Measurements from ENCODE around the gene SERINC2. TPM values are rescaled to one million over a fixed set of nuclear protein-coding genes. Genes with fewer than 3 reads are reported as not detected.
"Not testable (repeated sequence)": the region's sequence is repeated elsewhere in the genome, so short reads cannot be mapped to it uniquely, and the experiment has no call there.

The SERINC2 gene
- total RNA-seq, 2 experiments from 2014 or later = 0.13 TPM; not detected in 1

GRCh38 chr1:31429583-31429982, 16.6 kb downstream of the SERINC2 start:
- H3K4me3 Mint-ChIP-seq = no peak overlapping the region
- H3K36me3 Mint-ChIP-seq (ENCODE audit: low read depth) = no peaks in the 10 kb centered on the region
- no peak for DNase-seq

DNA sequence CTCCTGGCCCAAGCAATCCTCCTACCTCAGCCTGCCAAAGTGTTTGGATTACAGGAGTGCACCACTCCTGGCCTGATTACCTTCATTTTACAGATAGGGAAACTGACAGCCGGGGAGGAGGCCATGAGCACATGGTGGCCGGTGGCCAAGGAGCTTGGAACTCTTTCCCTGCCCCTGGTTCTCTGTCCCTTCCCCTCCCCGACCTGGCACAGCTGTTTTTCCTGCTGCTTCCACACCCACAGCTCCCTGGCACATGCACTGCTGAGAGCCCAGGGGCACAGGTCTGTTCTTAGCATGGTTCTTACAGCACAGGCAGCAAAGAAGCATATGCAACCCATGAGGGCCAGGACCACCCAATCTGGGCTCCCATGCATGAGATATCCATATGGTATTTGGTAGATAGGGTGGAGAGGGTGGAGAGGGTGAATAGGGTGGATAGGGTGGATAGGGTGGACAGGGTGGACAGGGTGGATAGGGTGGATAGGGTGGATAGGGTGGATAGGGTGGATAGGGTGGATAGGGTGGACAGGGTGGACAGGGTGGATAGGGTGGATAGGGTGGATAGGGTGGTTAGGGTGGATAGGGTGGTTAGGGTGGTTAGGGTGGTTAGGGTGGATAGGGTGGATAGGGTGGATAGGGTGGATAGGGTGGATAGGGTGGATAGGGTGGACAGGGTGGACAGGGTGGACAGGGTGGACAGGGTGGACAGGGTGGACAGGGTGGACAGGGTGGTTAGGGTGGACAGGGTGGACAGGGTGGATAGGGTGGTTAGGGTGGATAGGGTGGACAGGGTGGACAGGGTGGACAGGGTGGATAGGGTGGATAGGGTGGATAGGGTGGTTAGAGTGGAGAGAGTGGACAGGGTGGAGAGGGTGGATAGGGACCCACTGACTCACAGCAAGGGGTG, 18.6 kb downstream of the SERINC2 start:
- H3K4me3 Mint-ChIP-seq; POLR2A ChIA-PET; H3K27ac Mint-ChIP-seq; H3K36me3 Mint-ChIP-seq (ENCODE audit: low read depth); DNase-seq; ATAC-seq; H3K4me1 Mint-ChIP-seq (ENCODE audit: low read depth); H3K27me3 Mint-ChIP-seq (ENCODE audit: low read depth); H3K9me3 Mint-ChIP-seq (ENCODE audit: insufficient read depth): not testable (repeated sequence)
- CTCF ChIA-PET = interaction anchor here (0.8 kb wide), 1 partner anchor 117 kb away, joined by 3 read pairs; no protein-coding TSS in a partner anchor

More at GRCh38 chr1:31429583-31429982, 16.6 kb downstream of the SERINC2 start:
- Mint-ChIP-seq H3K9me3 (ENCODE audit: insufficient read depth) (no peaks in the 10 kb centered on the region), H3K27me3 (ENCODE audit: low read depth) (peaks cover 2% of the 10 kb centered on the region), H3K4me1 (ENCODE audit: low read depth) (no peaks in the 10 kb centered on the region), H3K27ac (no peak overlapping the region)
- POLR2A ChIA-PET = no interaction called here
- CTCF ChIA-PET = no interaction called here
- no peak for ATAC-seq

DNA sequence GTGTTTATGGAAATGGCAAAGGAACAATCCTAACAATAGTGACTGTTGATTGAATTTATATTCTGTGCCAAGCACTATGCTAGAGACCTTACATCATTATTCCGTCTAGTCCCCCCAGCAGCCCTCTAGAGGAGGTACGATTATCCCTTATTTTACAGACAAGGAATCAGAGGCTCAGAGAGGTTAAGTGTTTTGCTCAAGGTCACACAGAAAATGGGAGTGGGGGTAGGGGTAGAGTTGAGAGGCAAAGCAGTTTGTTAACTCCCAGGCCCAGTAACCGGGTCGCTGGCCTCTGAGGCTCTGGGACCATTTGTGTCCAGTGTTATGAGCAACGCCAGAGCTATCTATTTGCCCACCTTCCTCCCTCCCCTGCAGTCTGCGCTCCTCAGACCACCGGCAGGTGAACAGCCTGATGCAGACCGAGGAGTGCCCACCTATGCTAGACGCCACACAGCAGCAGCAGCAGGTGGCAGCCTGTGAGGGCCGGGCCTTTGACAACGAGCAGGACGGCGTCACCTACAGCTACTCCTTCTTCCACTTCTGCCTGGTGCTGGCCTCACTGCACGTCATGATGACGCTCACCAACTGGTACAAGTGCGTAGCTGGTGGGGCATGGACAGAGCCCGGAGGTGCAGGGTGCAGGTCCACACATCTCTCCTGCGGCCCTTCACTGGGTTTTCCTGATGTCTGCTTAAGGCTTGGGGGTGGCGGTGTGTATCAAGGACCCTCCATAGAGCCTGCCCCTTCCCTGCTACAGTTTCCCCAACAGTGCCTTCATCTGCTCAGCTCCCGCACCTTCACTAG, 19.8 kb downstream of the SERINC2 start:
- H3K27ac Mint-ChIP-seq = no peak overlapping the region
- ChIA-PET POLR2A (no interaction called here), CTCF (no interaction called here)
- H3K9me3 Mint-ChIP-seq (ENCODE audit: insufficient read depth) = no peaks in the 10 kb centered on the region
- H3K4me1 Mint-ChIP-seq (ENCODE audit: low read depth) = no peaks in the 10 kb centered on the region
- DNase-seq (no peak), ATAC-seq (no peak)
- H3K4me3 Mint-ChIP-seq = no peak overlapping the region
- H3K36me3 Mint-ChIP-seq (ENCODE audit: low read depth) = no peaks in the 10 kb centered on the region
- H3K27me3 Mint-ChIP-seq (ENCODE audit: low read depth) = peaks cover 2% of the 10 kb centered on the region

GRCh38 chr1:31433396-31433930, 20.4 kb downstream of the SERINC2 start:
- Mint-ChIP-seq H3K4me3 (no peak overlapping the region), H3K27me3 (ENCODE audit: low read depth) (peaks cover 2% of the 10 kb centered on the region), H3K9me3 (ENCODE audit: insufficient read depth) (no peaks in the 10 kb centered on the region), H3K36me3 (ENCODE audit: low read depth) (no peaks in the 10 kb centered on the region), H3K4me1 (ENCODE audit: low read depth) (no peaks in the 10 kb centered on the region), H3K27ac (no peak overlapping the region)
- DNase-seq = no peak
- CTCF ChIA-PET = no interaction called here
- POLR2A ChIA-PET = no interaction called here
- ATAC-seq = no peak

GRCh38 chr1:31434101-31434871, 21.3 kb downstream of the SERINC2 start:
- Mint-ChIP-seq H3K4me3 (no peak overlapping the region), H3K4me1 (ENCODE audit: low read depth) (no peaks in the 10 kb centered on the region), H3K27me3 (ENCODE audit: low read depth) (peaks cover 2% of the 10 kb centered on the region), H3K9me3 (ENCODE audit: insufficient read depth) (no peaks in the 10 kb centered on the region), H3K36me3 (ENCODE audit: low read depth) (no peaks in the 10 kb centered on the region), H3K27ac (no peak overlapping the region)
- CTCF ChIA-PET = no interaction called here
- no peak for DNase-seq
- POLR2A ChIA-PET = no interaction called here
- ATAC-seq = no peak

DNA sequence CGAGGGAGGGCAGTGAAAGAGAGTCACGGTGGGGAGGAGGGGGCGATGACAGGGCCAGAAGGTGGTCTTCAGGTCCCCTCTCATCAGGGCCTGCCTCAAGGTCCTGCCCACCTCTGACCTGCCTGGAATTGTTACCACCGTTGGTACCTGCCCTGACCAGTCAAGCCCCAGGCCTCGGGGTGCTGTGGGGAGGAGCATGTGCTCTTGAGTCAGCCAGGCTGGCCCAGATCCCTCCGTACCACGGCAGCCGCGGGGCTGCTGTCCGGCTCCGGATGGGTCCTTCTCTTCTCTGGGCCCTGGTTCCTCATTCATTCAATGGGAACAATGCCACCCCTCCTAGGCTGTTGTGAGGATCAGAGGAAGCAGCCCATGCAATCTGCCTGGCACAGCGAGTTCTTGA, 22.0 kb downstream of the SERINC2 start:
- Mint-ChIP-seq H3K36me3 (ENCODE audit: low read depth) (no peaks in the 10 kb centered on the region), H3K9me3 (ENCODE audit: insufficient read depth) (no peaks in the 10 kb centered on the region), H3K27ac (no peak overlapping the region), H3K4me3 (no peak overlapping the region), H3K4me1 (ENCODE audit: low read depth) (no peaks in the 10 kb centered on the region), H3K27me3 (ENCODE audit: low read depth) (peaks cover 2% of the 10 kb centered on the region)
- no peak for DNase-seq
- ATAC-seq = no peak
- CTCF ChIA-PET = no interaction called here
- POLR2A ChIA-PET = no interaction called here

DNA sequence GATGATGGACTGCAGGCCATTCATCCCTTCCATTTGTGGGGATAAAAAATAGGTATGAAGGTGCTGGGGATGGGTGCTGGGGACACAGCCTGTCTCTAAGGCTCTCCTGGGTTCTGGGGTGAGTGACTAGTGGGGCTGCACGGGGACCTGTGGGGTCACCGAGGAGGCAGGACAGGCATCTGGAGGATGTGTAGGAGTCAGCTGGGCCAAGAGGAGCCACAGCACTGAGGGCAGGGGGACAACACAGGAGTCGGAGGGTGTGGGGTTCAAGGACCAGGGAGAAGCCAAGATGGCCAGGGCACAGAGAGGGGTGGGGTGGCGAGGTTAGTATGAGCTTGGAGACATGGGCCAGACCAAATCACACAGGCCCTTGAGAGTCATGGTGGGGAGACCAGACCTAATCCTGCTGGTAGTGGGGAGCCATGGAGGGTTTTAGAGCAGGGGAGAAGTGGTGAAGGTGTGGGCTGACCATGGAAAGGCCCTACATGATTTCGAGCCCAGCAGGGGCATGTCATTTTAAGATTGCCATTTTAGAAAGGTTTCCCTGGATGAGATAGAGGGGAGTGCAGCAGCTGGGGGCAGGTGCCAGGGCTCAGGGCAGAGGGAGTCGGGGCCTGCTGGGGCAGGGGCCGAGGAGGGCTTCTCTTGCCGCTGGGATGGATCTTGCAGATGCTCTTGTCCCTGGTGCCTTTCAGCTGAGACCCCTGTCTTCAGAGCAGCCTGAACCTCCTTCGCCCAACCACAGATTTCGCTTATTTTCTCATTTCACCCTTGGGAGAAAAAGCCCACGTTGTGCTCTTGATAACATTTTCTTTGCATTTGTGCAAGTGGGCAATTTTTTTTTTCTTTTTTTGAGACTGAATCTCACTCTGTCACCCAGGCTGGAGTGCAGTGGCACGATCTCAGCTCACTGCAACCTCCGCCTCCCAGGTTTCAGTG, 22.7 kb downstream of the SERINC2 start:
- no peak for DNase-seq
- POLR2A ChIA-PET = no interaction called here

DNA sequence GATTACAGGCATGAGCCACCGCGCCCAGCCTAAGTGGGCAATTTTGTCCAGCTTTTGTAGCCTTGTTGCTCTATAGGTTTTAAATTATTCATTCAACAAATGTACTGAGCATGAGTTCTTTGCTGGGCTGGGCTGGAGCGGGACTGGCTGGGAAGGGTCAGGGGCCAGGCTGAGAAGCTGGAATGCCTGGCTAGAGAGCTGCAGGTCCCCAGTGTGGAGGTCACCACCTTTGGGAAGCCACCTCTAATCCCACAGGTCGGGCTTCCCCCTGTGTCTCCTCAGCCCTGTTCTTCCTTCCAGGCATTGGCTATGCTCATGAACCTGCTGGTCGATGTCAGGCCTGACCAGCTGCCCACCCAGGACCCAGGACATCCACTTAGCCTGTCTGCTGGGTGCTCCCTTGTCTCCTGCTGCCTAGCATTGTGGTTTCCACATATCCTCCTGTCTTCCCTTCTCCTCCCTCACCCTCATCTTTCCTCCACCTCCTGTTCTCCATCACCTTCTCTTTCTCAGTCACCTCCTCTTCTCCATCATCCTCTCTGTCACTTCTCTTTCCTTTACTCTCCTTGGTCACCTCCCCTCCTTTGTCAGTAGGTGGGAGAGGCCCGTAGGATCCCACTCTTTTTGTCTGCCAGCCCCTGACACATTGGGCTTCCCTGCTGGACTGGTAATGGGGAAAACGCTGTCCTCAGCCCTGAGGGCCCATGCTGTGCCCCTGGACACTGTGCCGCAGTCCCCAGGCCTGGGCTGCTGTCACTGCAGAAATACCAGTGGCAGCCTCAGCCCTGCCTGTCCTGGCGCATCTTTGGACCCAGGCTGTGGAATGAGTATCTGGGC, 23.8 kb downstream of the SERINC2 start:
- Mint-ChIP-seq H3K4me1 (ENCODE audit: low read depth) (no peaks in the 10 kb centered on the region), H3K27me3 (ENCODE audit: low read depth) (no peaks in the 10 kb centered on the region), H3K27ac (no peak overlapping the region), H3K36me3 (ENCODE audit: low read depth) (no peaks in the 10 kb centered on the region), H3K4me3 (no peak overlapping the region), H3K9me3 (ENCODE audit: insufficient read depth) (no peaks in the 10 kb centered on the region)
- ChIA-PET POLR2A (no interaction called here), CTCF (no interaction called here)
- ATAC-seq (no peak), DNase-seq (no peak)

More for the DNA sequence above, 22.7 kb downstream of the SERINC2 start:
- ATAC-seq = no peak
- CTCF ChIA-PET = no interaction called here
- Mint-ChIP-seq H3K27ac (no peak overlapping the region), H3K4me1 (ENCODE audit: low read depth) (no peaks in the 10 kb centered on the region), H3K9me3 (ENCODE audit: insufficient read depth) (no peaks in the 10 kb centered on the region), H3K27me3 (ENCODE audit: low read depth) (peaks cover under 1% of the 10 kb centered on the region), H3K36me3 (ENCODE audit: low read depth) (no peaks in the 10 kb centered on the region), H3K4me3 (no peak overlapping the region)

- CTCF ChIA-PET = no interaction called here
- no peaks in the 10 kb centered on the region for H3K4me1 Mint-ChIP-seq (ENCODE audit: low read depth)
- no peak for DNase-seq
- ATAC-seq = no peak
- H3K27ac Mint-ChIP-seq = no peak overlapping the region
- POLR2A ChIA-PET = no interaction called here
- no peak overlapping the region for H3K4me3 Mint-ChIP-seq
- no peaks in the 10 kb centered on the region for H3K27me3 Mint-ChIP-seq (ENCODE audit: low read depth)
- H3K9me3 Mint-ChIP-seq (ENCODE audit: insufficient read depth) = no peaks in the 10 kb centered on the region
- no peaks in the 10 kb centered on the region for H3K36me3 Mint-ChIP-seq (ENCODE audit: low read depth)
Measured at GRCh38 chr1:31437433-31438037, 24.5 kb downstream of the SERINC2 start.

- no peak overlapping the region for H3K27ac Mint-ChIP-seq
- H3K4me3 Mint-ChIP-seq = no peak overlapping the region
- H3K4me1 Mint-ChIP-seq (ENCODE audit: low read depth) = no peaks in the 10 kb centered on the region
- H3K36me3 Mint-ChIP-seq (ENCODE audit: low read depth) = no peaks in the 10 kb centered on the region
- CTCF ChIA-PET = no interaction called here
- POLR2A ChIA-PET = no interaction called here
- no peaks in the 10 kb centered on the region for H3K27me3 Mint-ChIP-seq (ENCODE audit: low read depth)
- ATAC-seq (no peak), DNase-seq (no peak)
- no peaks in the 10 kb centered on the region for H3K9me3 Mint-ChIP-seq (ENCODE audit: insufficient read depth)
Measured at GRCh38 chr1:31439276-31439675, 26.3 kb downstream of the SERINC2 start.
